Liver (tissue), 3 donors: ENCODE results near the gene RTN4IP1.

Source experiments
- CTCF ChIP-seq: fragments of 150-350 bp; IDR thresholded peaks from 2 replicates; pipeline ENCODE4 v1.5.1; 2017; ENCODE audit warnings: improper control_type of control experiment, low read depth, low read length; ENCODE audit not compliant: missing input control
- HNF4A ChIP-seq, 2 donors: conservative IDR thresholded peaks; 2 replicates each; pipeline ENCODE4 v1.6.1; 2016; ENCODE audit warnings: antibody characterized with exemption in 2 of 2, mild to moderate bottlenecking in 2 of 2
- RXRA ChIP-seq, 2 donors: IDR thresholded peaks; 2 replicates each; pipeline ENCODE4 v1.6.1; 2017 to 2018; ENCODE audit warnings: antibody characterized with exemption in 2 of 2, mild to moderate bottlenecking in 1 of 2
- SP1 ChIP-seq: IDR thresholded peaks from 2 replicates; pipeline ENCODE4 v1.6.1; 2018; ENCODE audit warnings: antibody characterized with exemption, mild to moderate bottlenecking
- ZBTB33 ChIP-seq: IDR thresholded peaks from 2 replicates; pipeline ENCODE4 v1.6.1; 2016; ENCODE audit warnings: antibody characterized with exemption
- TF ChIP-seq, protein P1 (sequence below): IDR thresholded peaks from 2 replicates; pipeline ENCODE4 v1.6.1; 2016; ENCODE audit warnings: antibody characterized with exemption, mild to moderate bottlenecking
- donor health status: healthy.
- donor health status: healthy.

- no peak for TF ChIP-seq CTCF
- TF ChIP-seq ZBTB33, result no peak
- TF ChIP-seq HNF4A (conservative IDR thresholded peaks at IDR 0.05), result no peak
- TF ChIP-seq, protein P1, sequence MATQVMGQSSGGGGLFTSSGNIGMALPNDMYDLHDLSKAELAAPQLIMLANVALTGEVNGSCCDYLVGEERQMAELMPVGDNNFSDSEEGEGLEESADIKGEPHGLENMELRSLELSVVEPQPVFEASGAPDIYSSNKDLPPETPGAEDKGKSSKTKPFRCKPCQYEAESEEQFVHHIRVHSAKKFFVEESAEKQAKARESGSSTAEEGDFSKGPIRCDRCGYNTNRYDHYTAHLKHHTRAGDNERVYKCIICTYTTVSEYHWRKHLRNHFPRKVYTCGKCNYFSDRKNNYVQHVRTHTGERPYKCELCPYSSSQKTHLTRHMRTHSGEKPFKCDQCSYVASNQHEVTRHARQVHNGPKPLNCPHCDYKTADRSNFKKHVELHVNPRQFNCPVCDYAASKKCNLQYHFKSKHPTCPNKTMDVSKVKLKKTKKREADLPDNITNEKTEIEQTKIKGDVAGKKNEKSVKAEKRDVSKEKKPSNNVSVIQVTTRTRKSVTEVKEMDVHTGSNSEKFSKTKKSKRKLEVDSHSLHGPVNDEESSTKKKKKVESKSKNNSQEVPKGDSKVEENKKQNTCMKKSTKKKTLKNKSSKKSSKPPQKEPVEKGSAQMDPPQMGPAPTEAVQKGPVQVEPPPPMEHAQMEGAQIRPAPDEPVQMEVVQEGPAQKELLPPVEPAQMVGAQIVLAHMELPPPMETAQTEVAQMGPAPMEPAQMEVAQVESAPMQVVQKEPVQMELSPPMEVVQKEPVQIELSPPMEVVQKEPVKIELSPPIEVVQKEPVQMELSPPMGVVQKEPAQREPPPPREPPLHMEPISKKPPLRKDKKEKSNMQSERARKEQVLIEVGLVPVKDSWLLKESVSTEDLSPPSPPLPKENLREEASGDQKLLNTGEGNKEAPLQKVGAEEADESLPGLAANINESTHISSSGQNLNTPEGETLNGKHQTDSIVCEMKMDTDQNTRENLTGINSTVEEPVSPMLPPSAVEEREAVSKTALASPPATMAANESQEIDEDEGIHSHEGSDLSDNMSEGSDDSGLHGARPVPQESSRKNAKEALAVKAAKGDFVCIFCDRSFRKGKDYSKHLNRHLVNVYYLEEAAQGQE, result no peak
- no peak for TF ChIP-seq SP1
- TF ChIP-seq RXRA (IDR thresholded peaks at IDR 0.05), result no peak
These were observed 103.4 kb downstream of the RTN4IP1 start for GRCh38 chr6:106525882-106526275.
